Ectodermal cell (in vitro differentiated cells): ENCODE data around the gene DMD.

ENCODE experiments used
- H3K27ac ChIP-seq: 2 replicates; pipeline ENCODE4 v1.7.0; 2013; ENCODE audit warnings: mild to moderate bottlenecking, low read depth, low read length; ENCODE audit not compliant: insufficient read depth, poor library complexity, severe bottlenecking
- H3K27me3 ChIP-seq: 2 replicates; pipeline ENCODE4 v1.7.0; 2013; ENCODE audit warnings: mild to moderate bottlenecking, low read length; ENCODE audit not compliant: insufficient read depth, control insufficient read depth, poor library complexity, severe bottlenecking
- H3K36me3 ChIP-seq: one replicate; pipeline ENCODE4 v1.7.0; 2013; ENCODE audit warnings: low read length; ENCODE audit not compliant: control insufficient read depth, insufficient read depth
- H3K4me1 ChIP-seq: one replicate; pipeline ENCODE4 v1.7.0; 2013; ENCODE audit warnings: low read length; ENCODE audit not compliant: control insufficient read depth, insufficient read depth
- H3K4me3 ChIP-seq: 2 replicates; pipeline ENCODE4 v1.7.0; 2013; ENCODE audit warnings: low read depth, low read length, control low read depth; ENCODE audit not compliant: insufficient read depth
- H3K9me3 ChIP-seq: 2 replicates; pipeline ENCODE4 v1.7.0; 2013; ENCODE audit warnings: mild to moderate bottlenecking, low read length, moderate library complexity; ENCODE audit not compliant: control insufficient read depth
- WGBS, 2 experiments: methylation state at CpG; one replicate each; pipeline ENCODE4 v1.1.7; 2013; ENCODE audit warnings: missing lambda C conversion rate in 2 of 2; 5-methylcytosine and 5-hydroxymethylcytosine counted together

DMD gene

GRCh38 chrX:31294475-31294874, 1916.9 kb downstream of the DMD start:
- H3K27ac ChIP-seq = no peak overlapping the region
- no peak overlapping the region for H3K4me3 ChIP-seq
- H3K27me3 ChIP-seq = no peaks in the 10 kb centered on the region
- no peaks in the 10 kb centered on the region for H3K9me3 ChIP-seq
- 93 to 98% methylated on average over 2 to 3 of the region's 3 CpGs for WGBS, 2 experiments
- H3K4me1 ChIP-seq = no peaks in the 10 kb centered on the region
- no peaks in the 10 kb centered on the region for H3K36me3 ChIP-seq

GRCh38 chrX:31293409-31293808, 1917.9 kb downstream of the DMD start:
- Histone ChIP-seq H3K36me3 (no peaks in the 10 kb centered on the region), H3K4me1 (no peaks in the 10 kb centered on the region), H3K4me3 (no peak overlapping the region), H3K27me3 (no peaks in the 10 kb centered on the region), H3K9me3 (no peaks in the 10 kb centered on the region), H3K27ac (no peak overlapping the region)
- 98 to 100% methylated on average over 2 of the region's 6 CpGs for WGBS, 2 experiments

- H3K27ac ChIP-seq = no peak overlapping the region
- 74 to 76% methylated on average over 4 to 5 of the region's 5 CpGs for WGBS, 2 experiments
- H3K4me1 ChIP-seq = no peaks in the 10 kb centered on the region
- no peaks in the 10 kb centered on the region for H3K36me3 ChIP-seq
- no peaks in the 10 kb centered on the region for H3K9me3 ChIP-seq
- no peaks in the 10 kb centered on the region for H3K27me3 ChIP-seq
- no peak overlapping the region for H3K4me3 ChIP-seq
Observed at GRCh38 chrX:31291131-31291530, 1920.2 kb downstream of the DMD start.

- Histone ChIP-seq H3K9me3 (no peaks in the 10 kb centered on the region), H3K4me3 (no peak overlapping the region), H3K36me3 (no peaks in the 10 kb centered on the region), H3K4me1 (no peaks in the 10 kb centered on the region), H3K27ac (no peak overlapping the region), H3K27me3 (no peaks in the 10 kb centered on the region)
- WGBS, 2 experiments = 94 to 95% methylated on average over 4 of the region's 4 CpGs
Observed at GRCh38 chrX:31287861-31288260, 1923.5 kb downstream of the DMD start.

GRCh38 chrX:31280580-31280979, 1930.8 kb downstream of the DMD start:
- Histone ChIP-seq H3K4me3 (no peak overlapping the region), H3K4me1 (no peaks in the 10 kb centered on the region), H3K9me3 (no peaks in the 10 kb centered on the region), H3K27ac (no peak overlapping the region), H3K27me3 (no peaks in the 10 kb centered on the region), H3K36me3 (no peaks in the 10 kb centered on the region)
- WGBS, 2 experiments = 80% methylated on average over 1 of the region's 4 CpGs; no CpG with 5 or more reads in 1 of the 2 experiments

- Histone ChIP-seq H3K27ac (no peak overlapping the region), H3K27me3 (no peaks in the 10 kb centered on the region), H3K36me3 (no peaks in the 10 kb centered on the region), H3K9me3 (no peaks in the 10 kb centered on the region), H3K4me1 (peaks cover under 1% of the 10 kb centered on the region), H3K4me3 (no peak overlapping the region)
- 79 to 89% methylated on average over 2 of the region's 2 CpGs for WGBS, 2 experiments
Observed at GRCh38 chrX:31279359-31279758, 1932.0 kb downstream of the DMD start.

GRCh38 chrX:31272472-31272775, 1938.9 kb downstream of the DMD start:
- Histone ChIP-seq H3K27ac (no peak overlapping the region), H3K4me1 (peaks cover 10% of the 10 kb centered on the region), H3K9me3 (no peaks in the 10 kb centered on the region), H3K36me3 (no peaks in the 10 kb centered on the region), H3K27me3 (no peaks in the 10 kb centered on the region), H3K4me3 (no peak overlapping the region)
- WGBS, 2 experiments = 48 to 67% methylated on average over 3 to 4 of the region's 4 CpGs

- Histone ChIP-seq H3K4me3 (no peak overlapping the region), H3K4me1 (peaks cover 10% of the 10 kb centered on the region), H3K9me3 (no peaks in the 10 kb centered on the region), H3K27ac (no peak overlapping the region), H3K27me3 (no peaks in the 10 kb centered on the region), H3K36me3 (no peaks in the 10 kb centered on the region)
- 87 to 90% methylated on average over 5 of the region's 7 CpGs for WGBS, 2 experiments
Observed at GRCh38 chrX:31271615-31272471, 1939.5 kb downstream of the DMD start.

- Histone ChIP-seq H3K27ac (no peak overlapping the region), H3K4me3 (no peak overlapping the region)
- 83 to 92% methylated on average over 1 to 3 of the region's 3 CpGs for WGBS, 2 experiments
Observed at GRCh38 chrX:31269914-31270313, 1941.4 kb downstream of the DMD start.

GRCh38 chrX:31268359-31268758, 1943.0 kb downstream of the DMD start:
- no peaks in the 10 kb centered on the region for H3K4me1 ChIP-seq
- H3K27ac ChIP-seq = no peak overlapping the region
- H3K27me3 ChIP-seq = no peaks in the 10 kb centered on the region
- H3K4me3 ChIP-seq = no peak overlapping the region
- 72 to 73% methylated on average over 3 to 4 of the region's 4 CpGs for WGBS, 2 experiments
- no peaks in the 10 kb centered on the region for H3K9me3 ChIP-seq
- no peaks in the 10 kb centered on the region for H3K36me3 ChIP-seq

More at GRCh38 chrX:31269914-31270313, 1941.4 kb downstream of the DMD start:
- Histone ChIP-seq H3K4me1 (peaks cover 10% of the 10 kb centered on the region), H3K36me3 (no peaks in the 10 kb centered on the region), H3K9me3 (no peaks in the 10 kb centered on the region), H3K27me3 (no peaks in the 10 kb centered on the region)
